SH-SY5Y (cell line): ENCODE results near the gene CACNG6.

ENCODE experiments used
- GATA2 ChIP-seq: IDR thresholded peaks from 2 replicates; pipeline ENCODE4 v1.6.1; 2011; ENCODE audit warnings: mild to moderate bottlenecking, low read depth, low read length
- GATA3 ChIP-seq: IDR thresholded peaks from 2 replicates; pipeline ENCODE4 v1.6.1; 2011; ENCODE audit warnings: low read depth, mild to moderate bottlenecking, low read length, moderate library complexity

The CACNG6 gene

DNA sequence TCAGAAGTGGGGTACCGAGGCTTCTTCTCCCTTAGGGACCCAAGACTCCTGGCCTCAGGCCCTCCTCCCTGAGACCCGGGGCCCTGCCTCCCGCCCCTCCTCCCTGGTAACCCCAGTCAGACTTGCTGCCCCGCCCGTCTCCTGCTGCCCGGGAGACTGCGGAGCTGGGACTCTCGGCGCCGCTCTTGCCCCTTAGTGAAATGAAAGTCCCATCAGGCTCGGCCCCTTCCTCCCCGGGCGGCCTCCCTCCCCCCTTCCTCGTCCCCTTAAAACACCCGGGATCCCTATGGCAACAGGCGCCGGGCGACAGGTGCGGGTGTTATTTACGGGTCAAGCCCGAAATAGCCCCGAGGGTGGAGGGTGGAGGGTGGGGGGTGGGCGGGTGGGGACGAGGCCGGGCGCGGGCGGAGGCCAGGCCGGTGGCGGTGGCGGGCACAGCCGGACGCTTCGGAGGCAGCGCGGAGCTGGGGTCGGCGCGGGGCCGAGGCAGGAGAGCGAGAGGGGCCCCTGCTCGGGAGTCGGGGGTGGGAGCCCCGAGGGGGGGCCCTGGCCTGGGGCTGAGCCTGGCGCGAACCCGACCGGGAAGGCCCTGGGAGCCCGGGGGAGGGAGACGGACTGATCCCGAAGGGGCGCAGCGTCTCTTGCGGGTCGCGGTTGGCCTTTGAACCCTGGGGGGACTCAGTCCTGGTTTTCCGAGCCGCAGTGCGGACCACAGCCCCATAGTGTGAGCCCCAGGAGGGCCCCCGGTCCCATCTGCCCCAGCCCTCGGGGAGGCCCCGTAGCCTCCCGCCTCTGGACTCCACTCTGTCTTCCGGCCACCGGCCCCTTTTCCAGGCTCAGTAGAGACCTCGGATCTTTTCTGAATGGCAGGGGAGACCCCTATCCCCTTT is at the start of gene CACNG6:
TSS of gene CACNG6 (plus strand) at position 414 of the 890 bp plus-strand sequence. CDS start 1,241 bp downstream, outside the sequence.
- no peak for TF ChIP-seq GATA2
- TF ChIP-seq GATA3, result no peak

DNA sequence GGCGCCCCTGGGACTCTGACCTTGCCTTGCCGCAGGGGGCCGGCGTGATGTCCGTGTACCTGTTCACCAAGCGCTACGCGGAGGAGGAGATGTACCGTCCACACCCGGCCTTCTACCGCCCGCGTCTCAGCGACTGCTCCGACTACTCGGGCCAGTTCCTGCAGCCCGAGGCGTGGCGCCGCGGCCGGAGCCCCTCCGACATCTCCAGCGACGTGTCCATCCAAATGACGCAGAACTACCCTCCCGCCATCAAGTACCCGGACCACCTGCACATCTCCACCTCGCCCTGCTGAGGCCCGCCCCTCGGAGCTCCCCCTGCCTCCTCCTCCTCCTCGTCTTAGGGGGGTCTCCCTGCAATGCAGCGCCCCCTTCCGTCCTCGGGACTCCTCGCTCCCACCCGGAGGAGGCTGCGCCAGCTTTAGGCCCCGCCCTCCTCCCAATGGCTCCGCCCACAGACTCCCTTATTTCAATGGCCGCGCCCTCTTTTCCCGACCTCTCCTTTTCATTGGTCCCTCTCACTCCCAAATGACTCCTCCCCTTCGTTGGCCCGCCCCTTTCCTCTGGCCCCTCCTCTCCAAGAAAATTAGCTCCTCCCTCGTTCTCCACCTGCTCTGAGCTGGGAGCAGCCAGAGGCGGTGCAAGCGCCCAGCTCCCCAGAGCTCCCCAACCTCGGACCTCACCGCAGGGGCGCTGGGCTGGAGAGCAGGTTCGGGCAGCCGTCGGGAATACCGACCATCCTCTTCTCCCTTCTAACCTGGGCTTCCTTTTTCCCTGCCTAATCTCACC is 49.2 kb upstream of the CACNG6 start:
- TF ChIP-seq GATA2, result no peak
- no peak for TF ChIP-seq GATA3

GRCh38 chr19:53944416-53944815 is 47.0 kb upstream of the CACNG6 start:
- TF ChIP-seq GATA3 (no peak), GATA2 (no peak)

- TF ChIP-seq GATA3 (no peak), GATA2 (no peak)
Observed at GRCh38 chr19:53944933-53945332, 46.5 kb upstream of the CACNG6 start.

DNA sequence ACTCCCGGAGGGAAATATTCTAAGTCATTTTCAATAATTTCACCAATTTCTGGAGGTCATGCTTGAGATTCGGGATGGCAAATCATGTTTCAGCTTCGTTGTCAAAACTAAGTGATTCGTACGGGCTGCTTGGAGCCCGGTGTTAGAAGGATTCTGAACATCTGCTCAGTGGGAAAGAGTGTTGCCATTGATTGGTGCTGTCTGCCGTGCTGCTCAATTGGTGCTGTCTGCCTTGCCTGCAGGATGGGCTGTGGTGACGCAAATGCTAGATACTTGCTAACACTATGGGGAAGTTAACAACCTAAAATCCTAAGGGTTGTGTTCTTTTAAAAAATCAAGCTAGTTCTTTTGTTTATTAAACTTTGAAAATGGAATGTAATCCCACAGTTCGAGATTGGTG is 46.0 kb upstream of the CACNG6 start:
- TF ChIP-seq GATA2 (no peak), GATA3 (no peak)

- no peak for TF ChIP-seq GATA3
- no peak for TF ChIP-seq GATA2
Observed at GRCh38 chr19:53945998-53946397, 45.4 kb upstream of the CACNG6 start.

DNA sequence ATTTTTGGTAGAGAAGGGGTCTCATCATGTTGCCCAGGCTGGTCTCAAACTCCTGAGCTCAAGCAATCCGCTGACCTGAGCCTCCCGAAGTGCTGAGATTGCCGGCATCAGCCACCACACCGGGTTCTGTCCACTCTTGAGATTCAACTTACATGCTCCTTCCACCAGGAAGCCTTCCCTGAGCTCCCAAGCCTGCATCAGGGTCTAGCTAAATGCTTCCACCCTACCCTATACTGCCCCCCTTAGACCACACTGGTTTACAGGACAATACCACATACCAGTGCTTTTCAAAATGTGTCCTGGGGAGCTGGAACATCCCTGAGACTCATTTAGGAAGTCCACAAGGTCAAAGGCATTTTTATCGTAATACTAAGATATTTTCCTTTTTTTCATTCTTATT is 43.8 kb upstream of the CACNG6 start:
- no peak for TF ChIP-seq GATA3
- TF ChIP-seq GATA2, result no peak

DNA sequence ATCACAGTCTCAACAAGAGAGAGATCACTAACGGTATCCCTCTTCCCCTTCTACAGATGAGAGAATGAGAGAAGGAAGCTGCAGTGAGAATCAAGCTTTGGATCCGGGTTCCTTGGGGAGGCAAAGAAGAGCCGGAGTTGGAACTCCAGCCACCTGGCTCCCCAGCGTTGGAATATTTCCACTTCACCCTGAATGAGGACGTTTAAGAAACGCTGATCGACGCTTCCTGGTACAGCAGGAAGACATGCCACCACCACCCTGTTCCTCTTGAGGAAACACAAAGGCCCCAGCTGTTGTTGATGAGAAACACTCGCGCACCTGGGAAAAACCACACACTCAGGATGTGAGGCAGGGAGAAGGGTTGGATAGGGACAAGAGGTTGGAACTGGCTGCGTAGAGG is 40.0 kb upstream of the CACNG6 start:
- TF ChIP-seq GATA2 (no peak), GATA3 (no peak)

DNA sequence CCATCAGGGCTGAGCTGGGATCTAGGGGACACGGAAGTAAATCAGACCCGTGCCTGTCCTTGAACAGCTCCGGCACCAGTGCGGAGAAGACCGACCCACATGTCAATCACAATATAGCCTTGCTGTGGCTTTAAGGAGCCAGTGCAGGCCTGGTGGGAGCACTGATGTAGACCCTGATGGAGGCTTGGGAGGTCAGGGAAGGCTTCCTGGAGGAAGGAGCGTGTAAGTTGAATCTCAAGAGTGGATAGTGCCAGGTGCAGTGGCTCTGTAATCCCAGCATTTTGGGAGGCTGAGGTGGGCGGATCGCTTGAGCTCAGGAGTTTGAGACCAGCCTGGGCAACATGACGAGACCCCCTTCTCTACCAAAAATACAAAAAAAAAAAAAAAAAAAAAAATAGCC is 39.5 kb upstream of the CACNG6 start:
- TF ChIP-seq GATA2 (no peak), GATA3 (no peak)

DNA sequence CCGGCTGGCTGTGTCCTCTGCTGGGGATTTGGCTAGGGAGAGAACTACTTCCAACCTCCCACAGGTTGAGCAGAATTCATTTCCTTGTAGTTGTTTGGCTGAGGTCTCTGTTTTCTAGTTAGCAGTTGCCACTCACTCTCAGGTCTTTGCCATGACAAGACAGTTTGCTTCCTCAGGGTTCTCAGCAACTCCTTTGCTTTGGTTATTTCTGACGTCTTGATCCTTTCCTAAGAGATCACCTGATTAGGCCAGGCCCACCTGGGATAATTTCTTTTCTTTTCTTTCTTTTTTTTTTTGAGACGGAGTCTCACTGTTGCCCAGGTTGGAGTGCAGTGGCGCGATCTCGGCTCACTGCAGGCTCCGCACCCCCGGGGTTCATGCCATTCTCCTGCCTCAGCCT is 38.1 kb upstream of the CACNG6 start:
- TF ChIP-seq GATA3, result no peak
- TF ChIP-seq GATA2, result no peak

GRCh38 chr19:53957448-53958167 is 33.8 kb upstream of the CACNG6 start:
- TF ChIP-seq GATA3 (no peak), GATA2 (no peak)

DNA sequence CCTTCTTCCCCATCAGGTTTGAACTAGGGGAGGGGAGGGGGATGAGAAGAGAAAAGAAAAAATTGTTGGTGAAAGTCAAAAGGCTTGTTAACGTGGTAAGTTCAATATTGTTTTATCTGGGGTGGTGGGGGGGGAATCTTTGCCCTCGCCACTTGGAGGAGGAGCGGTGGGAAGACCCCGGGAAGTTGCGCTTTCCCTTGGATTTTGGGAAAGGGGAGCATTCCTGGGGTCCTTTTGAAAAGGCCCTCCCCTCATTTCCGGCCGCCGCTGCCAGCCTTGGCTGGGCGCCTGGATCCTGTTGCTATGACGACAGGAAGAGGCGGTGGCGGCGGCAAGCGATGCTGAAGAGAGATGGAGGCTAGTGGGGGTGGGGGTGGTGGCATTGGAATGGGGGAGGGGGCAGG is 33.3 kb upstream of the CACNG6 start:
- TF ChIP-seq GATA2, result no peak
- TF ChIP-seq GATA3, result no peak

- TF ChIP-seq GATA2, result no peak
- no peak for TF ChIP-seq GATA3
Observed at GRCh38 chr19:53958823-53959757, 32.3 kb upstream of the CACNG6 start.
